ENCODE results near the gene LMLN.
"Not testable (repeated sequence)": the region's sequence is repeated elsewhere in the genome, so short reads cannot be mapped to it uniquely, and the experiment has no call there.

The LMLN gene

GRCh38 chr3:197956626-197956988, 3.4 kb upstream of the LMLN start:
- no peak for ATAC-seq

GRCh38 chr3:197957790-197958133, 2.3 kb upstream of the LMLN start:
- ATAC-seq, result no peak

- ATAC-seq, result no peak
These were observed 1.7 kb upstream of the LMLN start for GRCh38 chr3:197958346-197958745.

GRCh38 chr3:197958848-197959247, 1.2 kb upstream of the LMLN start:
- not testable (repeated sequence) for ATAC-seq

GRCh38 chr3:197959500-197959890, 522 bp upstream of the LMLN start:
- no peak for ATAC-seq

GRCh38 chr3:197960694-197961581, 921 bp downstream of the LMLN start:
- ATAC-seq, result no peak

- ATAC-seq, result no peak
These were observed 1.5 kb downstream of the LMLN start for GRCh38 chr3:197961582-197961945.

GRCh38 chr3:197963019-197963637, 3.1 kb downstream of the LMLN start:
- ATAC-seq, result no peak

GRCh38 chr3:197967337-197967989, 7.4 kb downstream of the LMLN start:
- ATAC-seq, result not testable (repeated sequence)

- no peak for ATAC-seq
These were observed 10.6 kb downstream of the LMLN start for GRCh38 chr3:197970588-197970987.

- ATAC-seq, result no peak
These were observed 14.0 kb downstream of the LMLN start for GRCh38 chr3:197974016-197974415.

GRCh38 chr3:197975311-197975710, 15.3 kb downstream of the LMLN start:
- no peak for ATAC-seq

- no peak for ATAC-seq
These were observed 23.1 kb downstream of the LMLN start for GRCh38 chr3:197983076-197983475.

GRCh38 chr3:197989651-197990050, 29.6 kb downstream of the LMLN start:
- no peak for ATAC-seq

GRCh38 chr3:197994736-197995135, 34.7 kb downstream of the LMLN start:
- no peak for ATAC-seq

- no peak for ATAC-seq
These were observed 36.8 kb downstream of the LMLN start for GRCh38 chr3:197996855-197997254.

- ATAC-seq, result no peak
These were observed 37.9 kb downstream of the LMLN start for GRCh38 chr3:197997936-197998335.

GRCh38 chr3:198017090-198017489, 57.1 kb downstream of the LMLN start:
- ATAC-seq, result no peak

- no peak for ATAC-seq
These were observed 58.4 kb downstream of the LMLN start for GRCh38 chr3:198018416-198018815.

GRCh38 chr3:198019115-198019514, 59.1 kb downstream of the LMLN start:
- no peak for ATAC-seq

GRCh38 chr3:198021320-198021719, 61.3 kb downstream of the LMLN start:
- ATAC-seq, result no peak

- ATAC-seq, result no peak
These were observed 62.6 kb downstream of the LMLN start for GRCh38 chr3:198022604-198023003.

- no peak for ATAC-seq
These were observed 65.6 kb downstream of the LMLN start for GRCh38 chr3:198025644-198026043.

- ATAC-seq, result no peak
These were observed 66.6 kb downstream of the LMLN start for GRCh38 chr3:198026620-198027019.
